HG02973 (cell line): ENCODE results near the gene ALPP.
"Not testable (repeated sequence)": the region's sequence is repeated elsewhere in the genome, so short reads cannot be mapped to it uniquely, and the experiment has no call there.

ENCODE experiments used
- ATAC-seq: cut with Tn5 transposase; IDR thresholded peaks from one replicate; pipeline ENCODE4 v1.9.1; 2021; ENCODE audit warnings: moderate library complexity; ENCODE audit not compliant: unreplicated experiment

The ALPP gene

GRCh38 chr2:232400256-232401015 lies 21.9 kb downstream of the ALPP start:
- ATAC-seq: no peak

- ATAC-seq: no peak
Observed at GRCh38 chr2:232402518-232402917, 24.0 kb downstream of the ALPP start.

- no peak for ATAC-seq
Observed at GRCh38 chr2:232405943-232406510, 27.5 kb downstream of the ALPP start.

- ATAC-seq: no peak
Observed at GRCh38 chr2:232406556-232407310, 28.2 kb downstream of the ALPP start, which contains the start of gene ALPG. Gene ALPG (plus strand): TSS chr2:232406844. CDS start chr2:232406895, 51 bp downstream.

- ATAC-seq: not testable (repeated sequence)
Observed at GRCh38 chr2:232407428-232408150, 29.0 kb downstream of the ALPP start.

GRCh38 chr2:232408269-232408668 lies 29.7 kb downstream of the ALPP start:
- not testable (repeated sequence) for ATAC-seq

- not testable (repeated sequence) for ATAC-seq
Observed at GRCh38 chr2:232409617-232410016, 31.1 kb downstream of the ALPP start.

GRCh38 chr2:232410238-232410900 lies 31.8 kb downstream of the ALPP start:
- no peak for ATAC-seq

- ATAC-seq: no peak
Observed at GRCh38 chr2:232411901-232412629, 33.5 kb downstream of the ALPP start.

- ATAC-seq: no peak
Observed at GRCh38 chr2:232412986-232413385, 34.4 kb downstream of the ALPP start.

- ATAC-seq: no peak
Observed at GRCh38 chr2:232415138-232415690, 36.7 kb downstream of the ALPP start.

- ATAC-seq: no peak
Observed at GRCh38 chr2:232415736-232416520, 37.4 kb downstream of the ALPP start.

GRCh38 chr2:232416521-232417470 lies 38.2 kb downstream of the ALPP start:
- no peak for ATAC-seq

- no peak for ATAC-seq
Observed at GRCh38 chr2:232417489-232417888, 38.9 kb downstream of the ALPP start.

- ATAC-seq: no peak
Observed at GRCh38 chr2:232418056-232418455, 39.5 kb downstream of the ALPP start.

- no peak for ATAC-seq
Observed at GRCh38 chr2:232418466-232419244, 40.1 kb downstream of the ALPP start.
